SK-N-SH (cell line): ENCODE measurements around the gene FA2H. TPM values are rescaled to one million over a fixed set of nuclear protein-coding genes. Genes with fewer than 3 reads are reported as not detected.

ENCODE experiments used
- CTCF ChIA-PET: fragments of 300-600, 350-600 bp; formaldehyde crosslinking; extraction: SDS; loops from one replicate; lab custom pipeline; 2021; lab: Yijun Ruan, JAX
- POLR2A ChIA-PET: fragments of 350-600 bp; sonication (Branson Sonifier 250); formaldehyde crosslinking; extraction: SDS; loops from one replicate; lab custom pipeline; 2020; ENCODE audit warnings: antibody characterized with exemption, inconsistent platforms; lab: Yijun Ruan, JAX
- DNase-seq: peaks from one replicate; pipeline ENCODE4 v3.0.0; 2012
- H2AFZ ChIP-seq: fragments of 200-600 bp; sonication (generic); 2 replicates; pipeline ENCODE4 v1.8.1; 2016; ENCODE audit warnings: antibody characterized with exemption, mild to moderate bottlenecking, low read depth
- H3F3A ChIP-seq: fragments of 200-600 bp; sonication (generic); replicated peaks from 2 replicates; pipeline ENCODE3; 2016; ENCODE audit warnings: antibody characterized with exemption, mild to moderate bottlenecking; ENCODE audit not compliant: insufficient read depth
- H3K27ac ChIP-seq, 2 experiments: fragments of 200-500 bp in 1 of 2; fragments of 200-600 bp in 1 of 2; sonication (Bioruptor generic) in 1 of 2; sonication (generic), shearing (Covaris generic) in 1 of 2; 2 replicates each; pipeline versions ENCODE4 v1.5.1 to v1.6.1; 2014 to 2016; ENCODE audit warnings: low read depth in 2 of 2, inconsistent platforms in 1 of 2, low read length in 1 of 2, mild to moderate bottlenecking in 1 of 2, mixed read lengths in 1 of 2
- H3K27me3 ChIP-seq: fragments of 200-600 bp; sonication (generic), shearing (Covaris generic); 2 replicates; pipeline ENCODE4 v1.6.1; 2016; ENCODE audit warnings: mixed run types; ENCODE audit not compliant: insufficient read depth
- H3K36me3 ChIP-seq, 2 experiments: fragments of 200-500 bp in 1 of 2; fragments of 200-600 bp in 1 of 2; sonication (Bioruptor generic) in 1 of 2; sonication (generic) in 1 of 2; replicated peaks in 1 of 2; 2 replicates each; pipeline versions ENCODE3 to v1.5.1; 2014 to 2016; ENCODE audit warnings: low read length in 1 of 2, mild to moderate bottlenecking in 1 of 2; ENCODE audit not compliant: insufficient read depth in 2 of 2, control insufficient read depth in 1 of 2
- H3K4me1 ChIP-seq, 2 experiments: fragments of 200-500 bp in 1 of 2; fragments of 200-600 bp in 1 of 2; sonication (Bioruptor generic) in 1 of 2; sonication (generic), shearing (Covaris generic) in 1 of 2; 2 replicates each; pipeline versions ENCODE4 v1.5.1 to v1.6.1; 2014 to 2016; ENCODE audit warnings: low read depth in 1 of 2, low read length in 1 of 2, mixed run types in 1 of 2; ENCODE audit not compliant: insufficient read depth in 2 of 2, control insufficient read depth in 1 of 2
- H3K4me2 ChIP-seq: fragments of 200-600 bp; sonication (generic), shearing (Covaris generic); 2 replicates; pipeline ENCODE4 v1.6.1; 2017; ENCODE audit warnings: mixed run types
- H3K4me3 ChIP-seq, 2 experiments: fragments of 200-500 bp in 1 of 2; fragments of 200-600 bp in 1 of 2; sonication (Bioruptor generic) in 1 of 2; sonication (generic), shearing (Covaris generic) in 1 of 2; 2 replicates each; pipeline versions ENCODE4 v1.5.1 to v1.8.1; 2014 to 2016; ENCODE audit warnings: low read depth in 2 of 2, inconsistent platforms in 1 of 2, low read length in 1 of 2, mild to moderate bottlenecking in 1 of 2, mixed read lengths in 1 of 2, moderate library complexity in 1 of 2
- H3K79me2 ChIP-seq: fragments of 200-600 bp; sonication (generic); 2 replicates; pipeline ENCODE4 v1.8.1; 2017; ENCODE audit warnings: mild to moderate bottlenecking; ENCODE audit not compliant: insufficient read depth
- H3K9ac ChIP-seq: fragments of 200-600 bp; sonication (generic); 2 replicates; pipeline ENCODE4 v1.6.1; 2017; ENCODE audit warnings: mixed run types
- H3K9me2 ChIP-seq: fragments of 200-600 bp; sonication (generic); 2 replicates; pipeline ENCODE4 v1.6.1; 2017; ENCODE audit warnings: mixed run types
- H3K9me3 ChIP-seq: fragments of 200-600 bp; sonication (generic); 2 replicates; pipeline ENCODE4 v1.6.1; 2017; ENCODE audit warnings: mixed run types, mild to moderate bottlenecking, moderate library complexity
- H4K20me1 ChIP-seq: fragments of 200-600 bp; sonication (generic); 2 replicates; pipeline ENCODE4 v1.6.1; 2017; ENCODE audit warnings: mild to moderate bottlenecking, mixed run types; ENCODE audit not compliant: insufficient read depth
- CHD2 ChIP-seq: fragments of 150-350 bp; IDR thresholded peaks from 2 replicates; pipeline ENCODE4 v1.6.1; 2018; ENCODE audit warnings: low read length; ENCODE audit not compliant: partially characterized antibody
- GABPA ChIP-seq: IDR thresholded peaks from 2 replicates; pipeline ENCODE4 v1.4.0; 2012; ENCODE audit warnings: low read depth, mild to moderate bottlenecking
- JUND ChIP-seq: IDR thresholded peaks from 2 replicates; pipeline ENCODE4 v1.4.0; 2012
- MXI1 ChIP-seq: IDR thresholded peaks from 2 replicates; pipeline ENCODE4 v1.6.1; 2012; ENCODE audit warnings: mild to moderate bottlenecking, low read depth, low read length, improper control_type of control experiment
- NRF1 ChIP-seq: IDR thresholded peaks from 2 replicates; pipeline ENCODE4 v1.6.1; 2012; ENCODE audit warnings: low read depth, mild to moderate bottlenecking, low read length
- POLR2AphosphoS5 ChIP-seq: IDR thresholded peaks from 2 replicates; pipeline ENCODE4 v1.6.1; 2012; ENCODE audit warnings: low read depth, low read length
- RFX5 ChIP-seq: IDR thresholded peaks from 2 replicates; pipeline ENCODE4 v1.6.1; 2012; ENCODE audit warnings: mild to moderate bottlenecking, improper control_type of control experiment, low read length
- TAF1 ChIP-seq: IDR thresholded peaks from 2 replicates; pipeline ENCODE4 v1.6.1; 2012; ENCODE audit warnings: low read depth, mild to moderate bottlenecking, low read length, moderate library complexity, borderline replicate concordance
- USF1 ChIP-seq: IDR thresholded peaks from 2 replicates; pipeline ENCODE4 v1.4.0; 2012; ENCODE audit warnings: low read depth, borderline replicate concordance
- WGBS: methylation state at CpG from one replicate; pipeline ENCODE4 v1.1.6; 2017; ENCODE audit warnings: low lambda C conversion rate; 5-methylcytosine and 5-hydroxymethylcytosine counted together
- polyA plus RNA-seq, 3 experiments: library from polyadenylated mRNA; depleted of rRNA; stranded (reverse); fragments of >200 nt; gene quantifications; 2 replicates each; pipeline ENCODE4 v1.2.3, GENCODE V29; 2012
- TF ChIP-seq, protein P1 (sequence below): IDR thresholded peaks from 2 replicates; pipeline ENCODE4 v1.4.0; 2012; ENCODE audit warnings: low read depth
- TF ChIP-seq, protein P2 (sequence below): IDR thresholded peaks from 2 replicates; pipeline ENCODE4 v1.4.0; 2012; ENCODE audit warnings: low read depth, borderline replicate concordance
- TF ChIP-seq, protein P3 (sequence below): fragments of 200-600 bp; sonication (generic); IDR thresholded peaks from 2 replicates; pipeline ENCODE4 v1.6.1; 2017; ENCODE audit warnings: antibody characterized with exemption, mild to moderate bottlenecking, moderate library complexity
- TF ChIP-seq, protein P4 (sequence below): fragments of 150-350 bp; IDR thresholded peaks from 2 replicates; pipeline ENCODE4 v1.6.1; 2017; ENCODE audit warnings: antibody characterized with exemption, low read length, low read depth, borderline replicate concordance
- TF ChIP-seq, protein P5 (sequence below): fragments of 150-350 bp; IDR thresholded peaks from 2 replicates; pipeline ENCODE4 v1.6.1; 2016; ENCODE audit warnings: mild to moderate bottlenecking, low read depth, low read length

FA2H gene
- polyA plus RNA-seq, 1 of the 3 experiments (the other 2 are of a cell fraction): not detected

DNA sequence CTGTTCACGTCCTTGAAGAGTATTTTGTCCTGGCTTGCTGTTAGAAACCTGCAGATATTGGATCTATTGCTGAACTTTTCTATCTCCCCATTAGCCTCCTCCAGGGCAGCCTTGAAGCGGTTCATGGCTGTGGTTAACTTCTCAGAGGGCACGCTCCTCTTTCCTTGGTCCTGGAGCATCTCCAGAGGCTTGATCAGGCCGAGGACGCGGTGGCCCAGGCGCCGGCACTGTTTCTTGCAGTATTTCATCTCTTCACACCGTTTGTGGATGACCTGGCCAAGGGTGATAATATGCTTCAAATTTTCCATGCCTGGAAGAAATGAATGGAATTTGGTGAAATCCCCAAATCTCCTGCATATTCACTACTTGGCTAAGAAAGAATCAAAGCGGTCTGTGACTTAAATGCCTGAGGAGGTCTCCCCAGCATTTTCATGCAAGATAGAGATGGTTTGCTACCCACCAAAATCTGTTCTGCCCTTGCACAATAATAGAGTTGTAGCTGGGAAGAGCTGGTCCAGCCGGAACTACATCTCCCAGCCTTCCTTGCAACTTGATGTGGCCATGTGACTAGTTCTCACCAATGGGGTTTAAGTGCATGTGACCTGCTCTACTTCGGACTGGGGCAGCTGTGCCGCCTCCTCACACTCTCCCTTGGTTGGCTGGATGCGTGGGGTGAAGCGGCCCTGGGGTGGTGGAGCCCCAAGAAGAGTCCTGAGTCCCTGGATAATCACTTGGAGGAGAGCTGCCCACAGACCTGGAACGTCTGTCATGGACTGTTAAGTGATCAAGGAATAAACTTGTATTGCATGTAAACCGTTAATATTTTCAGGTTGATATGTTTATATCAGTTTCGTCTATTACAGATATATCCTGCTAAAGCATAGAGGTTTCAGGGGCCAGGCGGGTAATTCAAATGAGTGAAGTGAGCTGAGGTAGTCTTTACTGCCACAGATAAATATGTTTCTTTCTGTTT, 78.9 kb downstream of the FA2H start:
- Histone ChIP-seq H4K20me1 (no peaks in the 10 kb centered on the region), H3K36me3 (no peaks in the 10 kb centered on the region), H3K27ac (peak overlapping the region in 1 of 2 experiments; percentile 39; a peak in 1 of 4 replicates), H3F3A (no peaks in the 10 kb centered on the region), H3K4me1 (no peaks in the 10 kb centered on the region; a peak in 1 of 4 replicates), H3K4me2 (peak overlapping the region; percentile 74), H3K9ac (peak overlapping the region; percentile 45; the same call in 1 of the 2 replicates), H3K9me2 (no peaks in the 10 kb centered on the region), H2AFZ (peak overlapping the region; percentile 95), H3K9me3 (no peaks in the 10 kb centered on the region), H3K79me2 (peaks cover 5% of the 10 kb centered on the region; the same call in 1 of the 2 replicates), H3K27me3 (no peaks in the 10 kb centered on the region), H3K4me3 (peak overlapping the region; percentile 50 to 55)
- 38% methylated on average over 15 of the region's 19 CpGs for WGBS
- TF ChIP-seq USF1 (peak; percentile 99), GABPA (no peak), TAF1 (peak; percentile 74), JUND (no peak), CHD2 (peak; percentile 69), RFX5 (no peak), POLR2AphosphoS5 (peak; percentile 80), MXI1 (0 out of 2 replicates have a peak, but pooled peaks have one; percentile 46), NRF1 (peak; percentile 31; the same call in 1 of the 2 replicates)
- TF ChIP-seq, protein P1, sequence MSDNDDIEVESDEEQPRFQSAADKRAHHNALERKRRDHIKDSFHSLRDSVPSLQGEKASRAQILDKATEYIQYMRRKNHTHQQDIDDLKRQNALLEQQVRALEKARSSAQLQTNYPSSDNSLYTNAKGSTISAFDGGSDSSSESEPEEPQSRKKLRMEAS: peak; percentile 61; the same call in 1 of the 2 replicates
- TF ChIP-seq, protein P2, sequence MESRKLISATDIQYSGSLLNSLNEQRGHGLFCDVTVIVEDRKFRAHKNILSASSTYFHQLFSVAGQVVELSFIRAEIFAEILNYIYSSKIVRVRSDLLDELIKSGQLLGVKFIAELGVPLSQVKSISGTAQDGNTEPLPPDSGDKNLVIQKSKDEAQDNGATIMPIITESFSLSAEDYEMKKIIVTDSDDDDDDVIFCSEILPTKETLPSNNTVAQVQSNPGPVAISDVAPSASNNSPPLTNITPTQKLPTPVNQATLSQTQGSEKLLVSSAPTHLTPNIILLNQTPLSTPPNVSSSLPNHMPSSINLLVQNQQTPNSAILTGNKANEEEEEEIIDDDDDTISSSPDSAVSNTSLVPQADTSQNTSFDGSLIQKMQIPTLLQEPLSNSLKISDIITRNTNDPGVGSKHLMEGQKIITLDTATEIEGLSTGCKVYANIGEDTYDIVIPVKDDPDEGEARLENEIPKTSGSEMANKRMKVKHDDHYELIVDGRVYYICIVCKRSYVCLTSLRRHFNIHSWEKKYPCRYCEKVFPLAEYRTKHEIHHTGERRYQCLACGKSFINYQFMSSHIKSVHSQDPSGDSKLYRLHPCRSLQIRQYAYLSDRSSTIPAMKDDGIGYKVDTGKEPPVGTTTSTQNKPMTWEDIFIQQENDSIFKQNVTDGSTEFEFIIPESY: no peak
- TF ChIP-seq, protein P3, sequence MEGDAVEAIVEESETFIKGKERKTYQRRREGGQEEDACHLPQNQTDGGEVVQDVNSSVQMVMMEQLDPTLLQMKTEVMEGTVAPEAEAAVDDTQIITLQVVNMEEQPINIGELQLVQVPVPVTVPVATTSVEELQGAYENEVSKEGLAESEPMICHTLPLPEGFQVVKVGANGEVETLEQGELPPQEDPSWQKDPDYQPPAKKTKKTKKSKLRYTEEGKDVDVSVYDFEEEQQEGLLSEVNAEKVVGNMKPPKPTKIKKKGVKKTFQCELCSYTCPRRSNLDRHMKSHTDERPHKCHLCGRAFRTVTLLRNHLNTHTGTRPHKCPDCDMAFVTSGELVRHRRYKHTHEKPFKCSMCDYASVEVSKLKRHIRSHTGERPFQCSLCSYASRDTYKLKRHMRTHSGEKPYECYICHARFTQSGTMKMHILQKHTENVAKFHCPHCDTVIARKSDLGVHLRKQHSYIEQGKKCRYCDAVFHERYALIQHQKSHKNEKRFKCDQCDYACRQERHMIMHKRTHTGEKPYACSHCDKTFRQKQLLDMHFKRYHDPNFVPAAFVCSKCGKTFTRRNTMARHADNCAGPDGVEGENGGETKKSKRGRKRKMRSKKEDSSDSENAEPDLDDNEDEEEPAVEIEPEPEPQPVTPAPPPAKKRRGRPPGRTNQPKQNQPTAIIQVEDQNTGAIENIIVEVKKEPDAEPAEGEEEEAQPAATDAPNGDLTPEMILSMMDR: no peak
- TF ChIP-seq, protein P4, sequence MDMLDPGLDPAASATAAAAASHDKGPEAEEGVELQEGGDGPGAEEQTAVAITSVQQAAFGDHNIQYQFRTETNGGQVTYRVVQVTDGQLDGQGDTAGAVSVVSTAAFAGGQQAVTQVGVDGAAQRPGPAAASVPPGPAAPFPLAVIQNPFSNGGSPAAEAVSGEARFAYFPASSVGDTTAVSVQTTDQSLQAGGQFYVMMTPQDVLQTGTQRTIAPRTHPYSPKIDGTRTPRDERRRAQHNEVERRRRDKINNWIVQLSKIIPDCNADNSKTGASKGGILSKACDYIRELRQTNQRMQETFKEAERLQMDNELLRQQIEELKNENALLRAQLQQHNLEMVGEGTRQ: peak; percentile 96
- TF ChIP-seq, protein P5, sequence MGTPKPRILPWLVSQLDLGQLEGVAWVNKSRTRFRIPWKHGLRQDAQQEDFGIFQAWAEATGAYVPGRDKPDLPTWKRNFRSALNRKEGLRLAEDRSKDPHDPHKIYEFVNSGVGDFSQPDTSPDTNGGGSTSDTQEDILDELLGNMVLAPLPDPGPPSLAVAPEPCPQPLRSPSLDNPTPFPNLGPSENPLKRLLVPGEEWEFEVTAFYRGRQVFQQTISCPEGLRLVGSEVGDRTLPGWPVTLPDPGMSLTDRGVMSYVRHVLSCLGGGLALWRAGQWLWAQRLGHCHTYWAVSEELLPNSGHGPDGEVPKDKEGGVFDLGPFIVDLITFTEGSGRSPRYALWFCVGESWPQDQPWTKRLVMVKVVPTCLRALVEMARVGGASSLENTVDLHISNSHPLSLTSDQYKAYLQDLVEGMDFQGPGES: peak; percentile 64
- peak; percentile 94 for DNase-seq
- CTCF ChIA-PET: interaction anchor here (0.9 to 1.6 kb wide), 4 partner anchors 13 to 167 kb away, joined by 3 to 11 read pairs (median 3); no protein-coding TSS in a partner anchor
- POLR2A ChIA-PET: interaction anchor here (0.7 to 1.2 kb wide), 2 partner anchors 16 to 29 kb away, joined by 3 to 5 read pairs; partner anchors contain the start of gene RFWD3
